GM13976 (cell line): ENCODE results near the gene ASB18.
"Not testable (repeated sequence)": the region's sequence is repeated elsewhere in the genome, so short reads cannot be mapped to it uniquely, and the experiment has no call there.

ENCODE experiments used
- DNase-seq: peaks from one replicate; pipeline ENCODE4 v3.0.0; 2012; ENCODE audit warnings: low spot score
- in situ Hi-C: fragments of 300-500 bp; cut with MboI; formaldehyde crosslinking; loops from one replicate; pipeline ENCODE4 v1.12.0; 2022; ENCODE audit warnings: low sequenced_read_pairs, mixed read lengths, inconsistent platforms; ENCODE audit not compliant: unreplicated experiment
- TF ChIP-seq, protein P1 (sequence below): IDR thresholded peaks from 2 replicates; pipeline ENCODE4 v1.5.1; 2012; ENCODE audit warnings: borderline replicate concordance, mild to moderate bottlenecking; ENCODE audit not compliant: insufficient read depth; ENCODE audit errors: extremely low read depth, missing control alignments, control extremely low read depth

The ASB18 gene

DNA sequence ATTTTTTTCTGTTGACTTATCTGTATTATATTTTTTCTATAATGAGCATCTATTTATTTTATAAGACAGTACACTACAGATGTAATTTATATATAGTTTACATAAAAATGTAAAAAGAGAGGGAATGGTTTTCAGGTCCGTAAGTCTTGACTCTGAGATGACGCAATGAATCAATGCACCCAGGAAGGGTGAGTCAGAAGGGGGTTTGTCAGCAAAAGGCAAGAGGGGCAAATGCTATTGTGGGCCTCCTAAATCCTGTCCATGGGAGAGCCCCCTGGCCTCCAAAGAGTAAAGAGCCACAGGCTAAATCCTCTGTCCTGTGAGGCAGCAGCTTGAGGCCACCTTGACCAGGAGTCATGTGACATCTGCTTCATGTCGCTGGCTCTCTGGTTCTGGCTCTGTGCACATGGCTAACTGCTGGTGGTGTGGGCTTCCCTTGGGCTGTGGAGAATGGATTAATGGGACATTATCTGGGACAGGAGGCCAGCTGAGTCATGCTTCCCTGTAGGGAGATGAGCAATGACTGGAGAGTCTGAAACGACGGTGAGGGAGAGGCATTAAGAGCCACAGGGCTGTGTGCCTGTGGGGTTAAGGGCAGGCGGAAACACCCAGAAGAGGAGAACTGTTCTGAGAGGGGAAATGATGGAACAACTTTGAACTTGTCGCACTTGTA is 22.8 kb upstream of the ASB18 start:
- TF ChIP-seq, protein P1, sequence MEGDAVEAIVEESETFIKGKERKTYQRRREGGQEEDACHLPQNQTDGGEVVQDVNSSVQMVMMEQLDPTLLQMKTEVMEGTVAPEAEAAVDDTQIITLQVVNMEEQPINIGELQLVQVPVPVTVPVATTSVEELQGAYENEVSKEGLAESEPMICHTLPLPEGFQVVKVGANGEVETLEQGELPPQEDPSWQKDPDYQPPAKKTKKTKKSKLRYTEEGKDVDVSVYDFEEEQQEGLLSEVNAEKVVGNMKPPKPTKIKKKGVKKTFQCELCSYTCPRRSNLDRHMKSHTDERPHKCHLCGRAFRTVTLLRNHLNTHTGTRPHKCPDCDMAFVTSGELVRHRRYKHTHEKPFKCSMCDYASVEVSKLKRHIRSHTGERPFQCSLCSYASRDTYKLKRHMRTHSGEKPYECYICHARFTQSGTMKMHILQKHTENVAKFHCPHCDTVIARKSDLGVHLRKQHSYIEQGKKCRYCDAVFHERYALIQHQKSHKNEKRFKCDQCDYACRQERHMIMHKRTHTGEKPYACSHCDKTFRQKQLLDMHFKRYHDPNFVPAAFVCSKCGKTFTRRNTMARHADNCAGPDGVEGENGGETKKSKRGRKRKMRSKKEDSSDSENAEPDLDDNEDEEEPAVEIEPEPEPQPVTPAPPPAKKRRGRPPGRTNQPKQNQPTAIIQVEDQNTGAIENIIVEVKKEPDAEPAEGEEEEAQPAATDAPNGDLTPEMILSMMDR = no peak
- in situ Hi-C loops = no loop called here
- no peak for DNase-seq

DNA sequence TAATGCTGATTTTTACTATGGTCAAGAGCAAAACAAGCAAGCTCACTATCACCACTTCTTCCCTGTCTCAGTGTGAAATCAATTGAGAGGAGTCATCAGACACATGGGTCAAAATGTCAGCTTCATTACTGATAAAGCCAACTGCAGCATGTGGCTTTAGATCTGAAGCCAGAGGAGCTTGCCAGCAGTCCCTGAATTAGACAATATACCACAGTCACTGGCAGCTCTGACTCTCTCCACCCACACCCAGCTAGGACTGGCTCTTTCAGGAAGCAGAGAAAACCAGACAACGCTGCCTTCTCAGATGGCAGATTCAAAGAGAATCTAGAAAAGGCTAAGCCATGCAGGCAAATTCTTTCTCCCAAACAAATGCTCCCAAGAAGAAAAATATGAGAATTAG is 20.0 kb upstream of the ASB18 start:
- in situ Hi-C loops = no loop called here
- DNase-seq = no peak
- TF ChIP-seq, protein P1 = no peak

DNA sequence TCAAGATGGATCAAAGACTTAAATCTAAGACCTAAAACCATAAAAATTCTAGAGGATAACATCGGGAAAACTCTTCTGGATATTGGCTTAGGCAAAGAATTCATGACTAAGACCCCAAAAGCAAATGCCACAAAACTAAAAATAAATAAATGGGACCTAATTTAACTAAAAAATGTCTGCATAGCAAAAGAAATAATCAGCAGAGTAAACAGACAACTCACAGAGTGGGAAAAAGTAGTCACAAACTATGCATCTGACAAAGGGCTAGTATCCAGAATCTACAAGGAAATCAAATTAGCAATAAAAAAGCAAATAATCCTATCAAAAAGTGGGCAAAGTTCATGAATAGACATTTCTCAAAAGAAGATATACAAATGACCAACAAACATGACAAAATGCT is 18.2 kb upstream of the ASB18 start:
- no peak for DNase-seq
- in situ Hi-C loops = no loop called here
- TF ChIP-seq, protein P1 = no peak

DNA sequence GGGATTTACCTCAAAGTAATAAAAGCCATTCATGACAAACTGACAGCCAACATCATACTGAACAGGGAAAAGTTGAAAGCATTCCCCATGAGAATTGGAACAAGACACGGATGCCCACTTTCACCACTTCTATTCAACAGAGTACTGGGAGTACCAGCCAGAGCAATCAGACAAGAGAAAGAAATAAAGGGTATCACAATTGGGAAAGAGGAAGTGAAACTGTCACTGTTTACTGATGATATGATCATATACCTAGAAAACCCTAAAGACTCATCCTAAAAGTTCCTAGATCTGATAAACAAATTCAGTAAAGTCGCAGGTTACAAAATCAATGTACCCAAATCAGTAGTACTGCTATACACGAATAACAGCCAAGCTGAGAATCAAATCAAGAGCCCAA is 17.2 kb upstream of the ASB18 start:
- TF ChIP-seq, protein P1 = no peak
- in situ Hi-C loops = no loop called here
- DNase-seq = no peak

DNA sequence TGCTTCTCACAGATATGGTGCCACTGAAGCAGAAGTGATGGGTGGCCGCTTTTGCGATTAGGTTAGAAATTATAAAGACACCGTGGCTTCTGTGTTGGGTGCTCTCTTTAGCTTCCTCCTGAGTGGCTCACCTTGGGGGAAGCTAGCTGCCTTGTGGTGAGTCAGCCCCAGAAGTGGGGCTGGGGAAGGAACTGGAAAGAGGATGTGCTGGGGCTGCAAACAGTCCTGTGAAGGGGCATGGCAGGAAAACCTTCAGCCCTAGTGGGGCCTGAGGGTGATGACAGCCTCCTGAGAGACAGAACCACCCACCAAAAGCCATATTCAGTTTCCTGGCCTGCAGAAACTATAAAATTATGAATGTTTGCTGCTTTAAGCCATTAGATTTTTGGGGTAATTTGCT is 8.9 kb upstream of the ASB18 start:
- TF ChIP-seq, protein P1 = no peak
- in situ Hi-C loops = no loop called here

DNA sequence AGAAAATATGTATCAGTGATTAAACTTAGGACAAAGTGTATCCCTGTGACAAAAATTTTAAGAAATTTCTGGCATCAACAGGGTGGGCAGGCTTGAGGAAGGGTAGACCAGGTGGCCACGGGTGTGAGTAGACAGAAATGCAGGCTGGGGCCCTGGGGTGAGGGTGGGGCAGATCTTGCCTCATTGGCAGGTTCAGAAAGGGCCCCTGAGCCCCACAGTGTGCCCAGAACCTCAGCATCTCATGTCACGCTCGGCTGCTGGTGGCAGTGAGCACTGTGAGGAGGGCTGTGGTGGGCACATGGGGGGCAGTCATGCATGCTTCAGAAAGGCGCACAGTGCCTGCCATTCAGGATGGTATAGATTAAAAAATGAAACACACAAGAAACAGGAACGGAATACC is 7.6 kb upstream of the ASB18 start:
- in situ Hi-C loops = no loop called here
- TF ChIP-seq, protein P1 = no peak
- no peak for DNase-seq

More for the DNA sequence above, 8.9 kb upstream of the ASB18 start:
- DNase-seq = no peak

DNA sequence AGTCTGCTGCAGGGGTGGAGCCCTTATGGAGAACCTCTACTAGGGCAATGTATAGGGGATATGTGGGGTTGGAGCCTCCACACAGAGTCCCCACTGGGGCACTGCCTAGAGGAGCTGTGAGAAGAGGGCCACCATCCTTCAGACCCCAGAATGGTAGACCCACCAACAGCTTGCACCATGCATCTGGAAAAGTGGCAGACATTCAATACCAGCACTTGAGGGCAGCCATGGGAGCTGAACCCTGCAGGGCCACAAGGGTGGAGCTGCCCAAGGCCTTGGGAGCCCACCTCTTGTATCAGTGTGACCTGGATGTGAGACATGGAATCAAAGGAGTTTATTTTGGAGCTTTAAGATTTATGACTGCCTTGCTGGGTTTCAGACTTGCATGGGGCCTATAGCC is 5.7 kb upstream of the ASB18 start:
- in situ Hi-C loops, DNase-seq: not testable (repeated sequence)
